Activated naive CD8-positive, alpha-beta T cell (primary cell): ENCODE results near the gene ZP1.
A peak's percentile ranks its signal among the peaks of the same experiment; 100 is the strongest.

Source experiments
- H3K27ac Mint-ChIP-seq: one replicate; pipeline ENCODE4 v1.8.0; 2021; ENCODE audit warnings: mixed read lengths
- H3K27me3 Mint-ChIP-seq: one replicate; pipeline ENCODE4 v1.8.0; 2021; ENCODE audit warnings: mixed read lengths
- H3K36me3 Mint-ChIP-seq: one replicate; pipeline ENCODE4 v1.8.0; 2021; ENCODE audit warnings: mixed read lengths
- H3K4me1 Mint-ChIP-seq: one replicate; pipeline ENCODE4 v1.8.0; 2021; ENCODE audit warnings: low read depth, mixed read lengths
- H3K4me3 Mint-ChIP-seq: one replicate; pipeline ENCODE4 v1.8.0; 2021; ENCODE audit warnings: mild to moderate bottlenecking, mixed read lengths
- H3K9me3 Mint-ChIP-seq: one replicate; pipeline ENCODE4 v1.8.0; 2021; ENCODE audit warnings: low read depth, mixed read lengths

Gene ZP1

GRCh38 chr11:60875366-60876167, 8.2 kb downstream of the ZP1 start:
- no peaks in the 10 kb centered on the region for H3K9me3 Mint-ChIP-seq
- peaks cover 28% of the 10 kb centered on the region for H3K4me1 Mint-ChIP-seq
- no peaks in the 10 kb centered on the region for H3K36me3 Mint-ChIP-seq
- no peak overlapping the region for H3K27ac Mint-ChIP-seq
- H3K27me3 Mint-ChIP-seq, result no peaks in the 10 kb centered on the region
- no peak overlapping the region for H3K4me3 Mint-ChIP-seq

GRCh38 chr11:60876168-60876485, 8.8 kb downstream of the ZP1 start:
- Mint-ChIP-seq H3K4me3 (no peak overlapping the region), H3K36me3 (no peaks in the 10 kb centered on the region), H3K4me1 (peaks cover 23% of the 10 kb centered on the region), H3K9me3 (no peaks in the 10 kb centered on the region), H3K27ac (no peak overlapping the region), H3K27me3 (no peaks in the 10 kb centered on the region)

DNA sequence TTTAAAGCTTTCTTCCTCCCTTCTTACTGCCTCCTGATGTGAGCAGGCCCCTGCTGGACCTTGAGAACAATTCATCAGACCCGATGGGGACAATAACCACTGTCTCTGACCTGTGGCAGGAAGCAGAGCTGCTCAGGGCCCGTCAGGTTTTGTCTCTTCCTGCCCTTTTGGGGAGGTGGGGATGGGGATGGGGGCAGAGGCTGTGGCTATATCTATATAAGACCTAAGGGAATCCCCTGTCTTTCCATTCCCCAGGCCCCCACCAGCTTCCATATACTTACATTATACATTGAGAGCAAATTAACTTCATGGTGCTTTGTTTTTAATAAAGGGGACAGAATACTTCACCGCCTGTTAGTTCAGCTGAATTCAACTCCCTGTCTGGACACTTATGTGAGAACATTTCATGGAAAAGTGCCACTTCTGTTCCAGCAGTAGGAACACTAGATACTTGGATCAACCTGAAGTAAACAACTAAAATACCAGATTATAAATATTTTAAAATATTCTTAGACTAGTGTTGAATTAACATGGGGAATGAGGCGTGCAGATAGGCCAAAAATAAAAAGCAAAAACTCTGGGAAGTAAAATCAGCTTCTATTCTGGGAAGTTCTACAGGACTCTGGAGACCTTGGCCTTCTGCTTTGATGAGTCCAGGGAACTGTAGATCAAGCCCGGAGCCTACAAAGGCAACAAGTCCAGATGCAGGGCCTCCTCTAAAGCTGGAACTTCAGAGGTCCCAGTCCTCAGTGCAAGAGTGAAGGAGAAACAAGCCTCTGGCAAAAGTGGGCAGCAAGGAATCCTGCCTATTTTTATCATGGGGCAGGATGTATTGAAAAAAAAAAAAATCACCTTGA, 11.1 kb downstream of the ZP1 start:
- H3K36me3 Mint-ChIP-seq, result no peaks in the 10 kb centered on the region
- no peak overlapping the region for H3K4me3 Mint-ChIP-seq
- H3K4me1 Mint-ChIP-seq, result peaks cover 3% of the 10 kb centered on the region
- no peak overlapping the region for H3K27ac Mint-ChIP-seq
- H3K9me3 Mint-ChIP-seq, result no peaks in the 10 kb centered on the region
- no peaks in the 10 kb centered on the region for H3K27me3 Mint-ChIP-seq

GRCh38 chr11:60879104-60879503, 11.8 kb downstream of the ZP1 start:
- Mint-ChIP-seq H3K36me3 (no peaks in the 10 kb centered on the region), H3K27ac (no peak overlapping the region), H3K4me1 (no peaks in the 10 kb centered on the region), H3K4me3 (no peak overlapping the region), H3K27me3 (no peaks in the 10 kb centered on the region), H3K9me3 (no peaks in the 10 kb centered on the region)

- no peaks in the 10 kb centered on the region for H3K9me3 Mint-ChIP-seq
- no peaks in the 10 kb centered on the region for H3K4me1 Mint-ChIP-seq
- no peak overlapping the region for H3K27ac Mint-ChIP-seq
- H3K4me3 Mint-ChIP-seq, result no peak overlapping the region
- H3K36me3 Mint-ChIP-seq, result no peaks in the 10 kb centered on the region
- H3K27me3 Mint-ChIP-seq, result no peaks in the 10 kb centered on the region
These were observed 12.7 kb downstream of the ZP1 start for GRCh38 chr11:60879971-60880588.

- no peaks in the 10 kb centered on the region for H3K36me3 Mint-ChIP-seq
These were observed 13.4 kb downstream of the ZP1 start for GRCh38 chr11:60880643-60881282.

GRCh38 chr11:60887556-60887955, 20.2 kb downstream of the ZP1 start:
- Mint-ChIP-seq H3K4me3 (no peak overlapping the region), H3K36me3 (peaks cover 2% of the 10 kb centered on the region), H3K9me3 (no peaks in the 10 kb centered on the region), H3K27me3 (no peaks in the 10 kb centered on the region), H3K27ac (no peak overlapping the region), H3K4me1 (peaks cover 5% of the 10 kb centered on the region)

More at GRCh38 chr11:60880643-60881282, 13.4 kb downstream of the ZP1 start:
- Mint-ChIP-seq H3K27ac (no peak overlapping the region), H3K9me3 (no peaks in the 10 kb centered on the region), H3K27me3 (no peaks in the 10 kb centered on the region), H3K4me3 (no peak overlapping the region), H3K4me1 (no peaks in the 10 kb centered on the region)

DNA sequence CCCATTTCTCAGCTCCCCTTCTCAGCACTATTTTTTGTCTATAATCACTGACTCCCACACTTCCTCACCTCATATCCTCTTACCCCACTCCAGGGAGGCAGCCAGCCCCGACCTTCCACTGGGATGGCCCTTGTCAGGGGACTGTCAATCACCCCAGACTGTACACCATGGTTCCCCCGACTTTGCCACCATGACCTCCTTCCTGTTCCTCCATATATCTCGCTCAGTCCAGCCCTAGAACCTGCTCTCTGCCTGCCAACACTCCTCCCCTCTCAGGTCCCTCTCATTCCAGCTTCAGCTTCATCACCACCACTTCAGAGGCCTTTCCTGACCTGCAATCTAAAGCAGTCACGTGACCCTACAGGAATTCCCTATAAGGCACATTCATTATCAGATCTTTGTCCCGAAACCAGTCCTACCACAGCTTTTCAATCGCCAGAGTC, 22.5 kb downstream of the ZP1 start:
- no peaks in the 10 kb centered on the region for H3K9me3 Mint-ChIP-seq
- peaks cover 5% of the 10 kb centered on the region for H3K4me1 Mint-ChIP-seq
- peaks cover 2% of the 10 kb centered on the region for H3K36me3 Mint-ChIP-seq
- H3K27me3 Mint-ChIP-seq, result no peaks in the 10 kb centered on the region
- H3K27ac Mint-ChIP-seq, result peak overlapping the region; percentile 1
- H3K4me3 Mint-ChIP-seq, result no peak overlapping the region

GRCh38 chr11:60890696-60891095, 23.4 kb downstream of the ZP1 start:
- H3K4me3 Mint-ChIP-seq, result no peak overlapping the region
- peaks cover 5% of the 10 kb centered on the region for H3K4me1 Mint-ChIP-seq
- no peak overlapping the region for H3K27ac Mint-ChIP-seq
- H3K36me3 Mint-ChIP-seq, result peaks cover 2% of the 10 kb centered on the region
- H3K9me3 Mint-ChIP-seq, result no peaks in the 10 kb centered on the region
- no peaks in the 10 kb centered on the region for H3K27me3 Mint-ChIP-seq

DNA sequence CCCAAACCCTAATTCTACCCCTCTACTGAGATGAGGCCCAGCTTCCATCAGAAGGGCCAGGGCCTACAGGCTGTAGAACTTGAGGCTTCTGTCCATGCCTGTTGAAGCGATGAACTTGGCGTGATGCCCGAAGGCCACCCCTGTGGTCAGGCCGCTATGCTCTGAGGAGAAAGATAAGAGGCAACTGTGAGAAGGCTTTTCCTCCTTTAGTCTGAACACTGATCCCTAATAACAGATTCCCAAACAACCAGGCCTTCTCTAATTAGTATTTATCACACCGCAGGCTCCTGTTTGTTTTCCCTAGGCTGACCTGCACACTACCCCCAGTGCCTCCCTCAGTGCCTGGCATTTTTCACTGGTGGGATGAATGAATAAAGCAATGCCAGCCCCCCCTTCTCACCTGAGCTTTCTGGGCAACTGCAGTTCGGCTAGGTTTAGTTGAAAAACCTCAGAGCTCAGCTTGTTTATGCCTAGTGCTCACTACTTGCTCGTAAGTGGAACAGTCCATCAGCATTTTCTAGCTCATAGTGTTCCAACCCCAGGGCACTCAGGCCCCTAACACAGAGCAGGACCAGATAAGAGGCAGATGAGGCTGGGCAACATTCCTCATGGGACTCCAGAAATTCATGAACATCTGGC, 23.9 kb downstream of the ZP1 start:
- Mint-ChIP-seq H3K27me3 (no peaks in the 10 kb centered on the region), H3K36me3 (no peaks in the 10 kb centered on the region), H3K4me1 (peaks cover 5% of the 10 kb centered on the region), H3K4me3 (no peak overlapping the region), H3K9me3 (no peaks in the 10 kb centered on the region), H3K27ac (no peak overlapping the region)

DNA sequence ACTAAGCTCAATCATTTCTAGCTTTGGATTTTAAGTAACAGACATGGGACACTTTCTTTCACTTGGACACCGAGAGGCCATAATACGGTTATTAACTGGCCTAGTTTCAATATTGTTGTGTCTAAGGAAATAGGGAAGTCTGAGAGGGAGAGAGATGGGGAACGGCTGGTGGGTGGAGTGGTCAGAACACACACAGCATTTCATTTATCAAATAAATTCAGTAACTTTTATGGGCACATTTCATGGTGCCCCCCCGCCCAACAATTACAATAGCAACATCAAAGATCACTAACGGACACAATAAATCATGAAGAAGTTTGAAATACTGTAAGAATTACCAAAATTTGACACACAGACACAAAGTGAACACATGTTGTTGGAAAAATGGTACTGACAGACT, 28.3 kb downstream of the ZP1 start:
- no peak overlapping the region for H3K4me3 Mint-ChIP-seq
- no peaks in the 10 kb centered on the region for H3K27me3 Mint-ChIP-seq
- H3K36me3 Mint-ChIP-seq, result peaks cover 2% of the 10 kb centered on the region
- H3K9me3 Mint-ChIP-seq, result no peaks in the 10 kb centered on the region
- peaks cover 3% of the 10 kb centered on the region for H3K4me1 Mint-ChIP-seq
- H3K27ac Mint-ChIP-seq, result peak overlapping the region; percentile 12

GRCh38 chr11:60897496-60897895, 30.2 kb downstream of the ZP1 start:
- Mint-ChIP-seq H3K4me1 (peaks cover 4% of the 10 kb centered on the region), H3K4me3 (no peak overlapping the region), H3K27me3 (no peaks in the 10 kb centered on the region), H3K36me3 (peaks cover 4% of the 10 kb centered on the region), H3K27ac (no peak overlapping the region), H3K9me3 (no peaks in the 10 kb centered on the region)

DNA sequence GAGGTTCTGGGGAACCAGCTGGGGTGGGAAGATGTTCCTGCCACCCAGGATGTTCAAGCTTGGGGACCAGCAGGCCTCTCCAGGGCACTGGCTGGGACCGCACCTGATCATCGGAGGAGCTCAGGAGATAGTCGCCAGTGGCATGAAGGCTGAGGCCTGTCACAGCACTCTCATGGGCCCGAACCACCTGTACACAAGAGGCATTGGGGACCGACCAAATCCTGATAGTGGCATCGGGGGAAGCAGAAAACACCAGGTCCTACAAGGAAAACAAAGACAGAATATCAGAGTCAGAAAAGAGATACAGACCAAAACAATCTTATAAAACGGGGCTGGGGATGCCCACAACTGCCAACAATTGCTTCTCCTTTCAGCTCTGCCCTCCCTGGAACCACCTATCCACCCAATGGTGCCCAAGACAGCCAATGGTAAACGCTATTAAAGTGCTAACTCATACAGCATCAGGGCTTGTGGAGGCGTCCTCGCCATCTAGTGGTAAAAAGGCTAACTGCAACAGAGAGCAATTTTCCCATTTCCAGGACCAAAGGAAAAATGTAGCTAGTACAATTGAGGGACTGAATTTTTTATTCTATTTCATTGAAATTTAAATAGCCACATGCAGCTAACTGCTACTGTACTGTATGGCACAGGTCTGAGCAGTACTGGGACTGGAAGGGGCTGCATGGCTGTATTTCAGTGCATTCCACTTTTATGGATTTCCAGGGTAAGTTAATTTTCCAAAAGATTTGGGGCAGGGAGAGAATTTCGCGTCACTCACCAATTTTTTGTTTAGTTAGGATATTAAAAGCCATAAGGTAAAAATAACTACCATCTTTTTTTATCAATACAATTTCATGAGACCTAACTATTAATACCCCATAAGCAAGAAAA, 31.9 kb downstream of the ZP1 start:
- H3K4me1 Mint-ChIP-seq, result peaks cover 16% of the 10 kb centered on the region
- H3K36me3 Mint-ChIP-seq, result peaks cover 8% of the 10 kb centered on the region
- H3K4me3 Mint-ChIP-seq, result no peak overlapping the region
- no peaks in the 10 kb centered on the region for H3K9me3 Mint-ChIP-seq
- H3K27me3 Mint-ChIP-seq, result no peaks in the 10 kb centered on the region
- peak overlapping the region; percentile 58 for H3K27ac Mint-ChIP-seq

DNA sequence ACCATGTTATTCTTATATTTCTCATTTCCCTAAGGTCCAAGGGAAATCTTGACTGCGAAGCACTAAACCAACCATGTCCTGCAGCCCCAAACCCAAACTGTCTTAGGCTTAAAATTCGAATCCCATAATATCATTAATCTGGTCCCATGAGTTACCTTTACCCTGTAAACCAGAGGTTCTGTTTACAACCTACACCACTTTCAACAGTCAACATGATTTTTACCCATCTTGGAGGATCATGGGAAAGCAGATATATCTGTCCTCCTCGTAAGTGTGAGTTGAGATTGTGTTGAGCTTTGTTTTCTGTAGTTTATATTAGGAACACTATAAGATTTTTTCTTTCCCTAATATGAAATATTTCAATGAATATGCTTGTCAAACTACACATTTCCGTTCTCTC, 32.6 kb downstream of the ZP1 start:
- H3K27me3 Mint-ChIP-seq, result no peaks in the 10 kb centered on the region
- H3K4me3 Mint-ChIP-seq, result no peak overlapping the region
- H3K27ac Mint-ChIP-seq, result no peak overlapping the region
- H3K9me3 Mint-ChIP-seq, result no peaks in the 10 kb centered on the region
- peaks cover 22% of the 10 kb centered on the region for H3K4me1 Mint-ChIP-seq
- peaks cover 8% of the 10 kb centered on the region for H3K36me3 Mint-ChIP-seq
